Embryonic facial prominence (tissue), 1 donor: Measurements from ENCODE around the gene CDKL4.
"Not testable (repeated sequence)": the region's sequence is repeated elsewhere in the genome, so short reads cannot be mapped to it uniquely, and the experiment has no call there.

Experiments used
- DNase-seq: peaks from one replicate; pipeline ENCODE4 v3.0.0-alpha.2; 2016; ENCODE audit errors: extremely low spot score

The CDKL4 gene

GRCh38 chr2:39243469-39244123, at the start of gene CDKL4:
Gene CDKL4, minus strand, starts transcription at chr2:39243970.
- no peak for DNase-seq

DNA sequence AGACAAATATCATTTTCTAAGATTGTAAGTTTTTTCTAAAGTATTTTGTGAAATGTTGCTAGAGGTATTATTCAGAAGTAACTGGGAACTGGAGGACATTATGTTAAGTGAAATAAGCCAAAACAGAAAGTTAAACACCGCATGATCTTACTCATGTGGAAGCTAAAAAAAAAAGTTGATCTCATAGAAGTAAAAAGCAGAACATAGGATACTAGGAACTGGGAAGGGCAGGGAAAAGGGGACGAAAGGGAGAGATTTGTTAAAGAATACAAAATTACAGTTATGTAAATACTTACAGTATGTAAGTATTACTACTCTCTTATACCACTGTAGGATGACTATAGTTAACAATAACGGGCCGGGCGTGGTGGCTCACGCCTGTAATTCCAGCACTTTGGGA, 46.7 kb upstream of the CDKL4 start:
- DNase-seq = no peak

GRCh38 chr2:39289609-39290008, 45.8 kb upstream of the CDKL4 start:
- DNase-seq = no peak

DNA sequence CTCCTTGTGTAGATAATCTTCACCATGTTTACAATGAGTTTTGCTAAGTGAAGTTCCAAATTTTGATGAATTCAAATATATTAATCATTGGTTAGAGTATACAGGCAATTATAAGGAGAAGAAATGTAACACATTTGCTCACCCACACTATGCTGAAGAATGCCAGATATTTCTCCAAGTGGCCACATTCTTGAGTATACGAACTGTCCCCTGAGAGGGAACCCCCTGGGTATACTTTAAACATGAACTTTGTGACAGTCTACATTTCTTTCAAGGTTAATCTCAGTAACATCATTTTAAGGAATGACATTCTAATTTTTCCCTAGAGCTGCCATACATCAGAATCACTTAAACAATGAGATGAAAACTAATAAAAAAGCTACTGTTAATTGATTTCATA, 39.8 kb upstream of the CDKL4 start:
- no peak for DNase-seq

DNA sequence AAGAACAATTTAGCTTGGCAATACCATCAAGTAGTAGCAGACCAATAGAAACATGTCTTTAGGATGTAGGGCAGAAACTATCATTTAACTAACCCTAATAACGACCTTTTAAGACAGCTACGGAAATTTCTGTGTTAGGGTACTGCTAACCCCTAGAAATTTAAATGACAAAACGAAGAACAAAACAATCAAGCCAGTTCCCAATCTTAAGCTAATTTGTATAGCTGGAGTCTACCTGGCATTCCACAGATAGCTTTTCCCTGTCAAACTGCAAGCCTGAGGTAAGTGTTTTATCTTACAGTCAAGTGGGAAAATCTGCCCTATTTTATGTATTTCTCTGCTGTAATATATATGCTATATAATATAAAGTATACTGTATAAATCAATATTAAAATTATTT, 37.6 kb upstream of the CDKL4 start:
- no peak for DNase-seq

DNA sequence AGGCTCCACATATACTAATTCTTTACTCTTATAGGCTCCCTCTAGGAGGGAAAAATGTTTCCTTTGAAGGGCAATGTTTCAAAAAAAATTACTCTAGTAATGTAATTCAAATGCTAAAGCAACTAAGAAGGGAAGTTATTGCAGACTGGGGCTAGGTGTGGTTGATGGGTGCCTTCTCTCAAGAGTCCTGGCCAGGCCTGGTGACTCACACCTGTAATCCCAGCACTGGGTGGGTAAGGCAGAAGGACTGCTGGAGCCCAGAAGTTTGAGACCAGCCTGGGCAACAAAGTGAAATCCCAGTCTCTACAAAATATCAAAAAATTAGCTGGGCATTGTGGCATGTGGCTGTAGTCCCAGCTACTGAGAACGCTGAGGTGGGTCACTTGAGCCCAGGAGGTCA, 31.2 kb upstream of the CDKL4 start:
- DNase-seq = no peak

DNA sequence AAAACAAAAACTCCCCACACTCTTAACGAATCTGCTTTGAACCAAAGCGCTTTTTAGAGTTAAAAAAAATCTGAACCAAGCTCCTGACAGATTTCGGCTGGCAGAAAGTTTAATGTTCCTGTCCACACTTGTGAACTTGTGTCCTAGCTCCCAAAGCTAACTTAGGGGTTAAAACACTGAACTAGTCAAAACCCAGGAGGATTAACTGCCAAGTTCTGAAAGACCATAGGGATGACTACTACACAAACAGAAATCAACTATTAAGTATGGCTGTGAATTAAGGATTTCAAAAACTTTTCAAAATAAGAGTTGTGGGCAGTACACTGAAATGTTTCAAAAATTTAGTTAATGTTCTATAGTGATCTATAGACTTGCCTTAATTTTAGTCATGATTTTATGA, 26.2 kb upstream of the CDKL4 start:
- no peak for DNase-seq

GRCh38 chr2:39266916-39267434, 23.2 kb upstream of the CDKL4 start:
- no peak for DNase-seq

DNA sequence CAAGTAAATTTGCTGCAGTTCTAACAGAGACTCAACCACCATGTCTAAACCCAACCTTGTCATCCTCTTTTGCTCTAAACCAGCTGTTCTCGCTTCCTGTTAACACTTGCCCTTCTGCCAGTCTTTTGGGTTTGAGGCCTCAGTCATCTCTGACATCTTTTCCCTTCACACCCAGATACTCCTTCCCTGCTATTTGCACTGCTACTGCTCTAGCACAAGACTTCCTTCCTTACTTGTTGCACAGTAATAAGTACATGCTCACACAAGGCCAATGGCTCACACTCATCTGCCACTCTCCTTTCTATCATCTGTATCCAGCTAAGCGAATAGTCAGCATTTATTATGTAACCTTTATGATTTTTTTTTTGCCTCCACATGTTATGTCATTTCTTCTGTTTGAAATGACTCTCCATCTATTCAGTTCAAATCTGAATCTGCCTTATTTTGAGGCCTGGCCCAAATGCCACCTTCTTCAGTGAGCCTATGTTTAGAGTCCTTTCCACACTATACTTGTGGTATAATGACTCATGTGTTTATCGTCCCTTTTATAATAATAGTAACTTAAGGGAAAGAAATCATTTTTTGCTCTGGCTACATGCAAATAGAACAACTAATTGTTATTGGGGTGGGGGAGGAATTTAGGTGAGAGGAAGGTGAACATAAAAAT, 22.5 kb upstream of the CDKL4 start:
- no peak for DNase-seq

- no peak for DNase-seq
These were observed 21.5 kb upstream of the CDKL4 start for GRCh38 chr2:39265315-39265714.

DNA sequence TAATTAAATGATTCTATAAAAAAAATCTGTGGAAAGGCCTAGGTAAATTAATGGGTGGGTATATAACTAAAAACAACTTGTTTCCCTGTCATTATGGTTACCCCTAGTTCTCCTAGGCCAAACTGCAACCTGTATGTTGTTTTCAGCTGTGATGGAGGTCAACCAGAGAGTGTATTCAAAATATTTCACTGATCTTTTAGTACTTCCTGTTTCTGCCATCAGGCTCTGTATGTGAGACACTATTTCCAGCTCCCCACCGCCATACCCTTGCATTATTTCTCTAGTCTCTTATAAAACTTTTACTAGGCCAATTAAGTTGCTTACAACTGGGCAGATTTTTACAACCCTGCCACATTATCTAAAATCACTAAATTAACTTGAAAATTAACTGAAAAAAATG, 21.0 kb upstream of the CDKL4 start:
- DNase-seq = no peak

GRCh38 chr2:39260087-39260486, 16.3 kb upstream of the CDKL4 start:
- no peak for DNase-seq

DNA sequence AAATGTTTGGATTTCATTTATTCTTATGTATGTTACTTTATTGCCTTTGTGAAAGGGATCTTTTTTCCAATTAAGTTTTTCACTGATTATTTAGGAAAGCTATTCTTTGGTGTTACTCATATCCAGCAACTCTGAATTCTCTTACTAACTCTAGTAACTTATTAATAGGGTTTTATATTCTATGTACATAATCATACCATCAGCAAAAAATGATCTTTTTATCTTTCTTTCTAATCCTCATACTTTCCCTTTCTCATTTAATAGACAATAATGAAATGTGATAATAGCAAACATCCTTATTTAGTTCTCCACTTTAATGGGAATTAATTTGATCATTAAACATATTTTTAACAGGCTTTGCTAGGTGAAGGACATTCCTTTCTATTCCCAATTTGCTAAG, 12.3 kb upstream of the CDKL4 start:
- DNase-seq = no peak

DNA sequence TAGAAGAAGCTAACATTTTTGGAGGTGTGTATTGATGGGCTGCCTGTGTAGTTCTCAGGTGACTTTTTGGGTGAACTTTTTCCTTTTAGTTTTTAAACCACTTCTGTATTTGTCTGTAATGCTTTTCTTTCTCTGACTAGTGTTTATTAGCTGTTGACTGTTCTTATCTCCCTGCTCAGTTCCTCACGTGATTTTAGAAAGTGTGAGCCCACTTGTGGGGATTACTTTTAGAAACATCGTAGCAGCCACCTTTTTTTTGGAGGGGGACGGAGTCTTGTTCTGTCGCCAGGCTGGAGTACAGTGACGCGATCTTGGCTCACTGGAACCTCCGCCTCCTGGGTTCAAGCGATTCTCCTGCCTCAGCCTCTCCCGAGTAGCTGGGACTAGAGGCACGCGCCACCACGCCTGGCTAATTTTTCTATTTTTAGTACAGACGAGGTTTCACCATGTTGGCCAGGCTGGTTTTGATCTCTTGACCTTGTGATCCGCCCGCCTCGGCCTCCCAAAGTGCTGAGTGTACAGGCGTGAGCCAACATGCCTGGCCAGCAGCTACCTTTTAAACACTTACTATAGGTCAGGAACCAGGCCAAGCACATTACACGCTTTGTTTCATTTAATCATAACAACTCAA, 9.2 kb upstream of the CDKL4 start:
- DNase-seq = no peak

GRCh38 chr2:39247512-39248043, 3.8 kb upstream of the CDKL4 start:
- DNase-seq = no peak

DNA sequence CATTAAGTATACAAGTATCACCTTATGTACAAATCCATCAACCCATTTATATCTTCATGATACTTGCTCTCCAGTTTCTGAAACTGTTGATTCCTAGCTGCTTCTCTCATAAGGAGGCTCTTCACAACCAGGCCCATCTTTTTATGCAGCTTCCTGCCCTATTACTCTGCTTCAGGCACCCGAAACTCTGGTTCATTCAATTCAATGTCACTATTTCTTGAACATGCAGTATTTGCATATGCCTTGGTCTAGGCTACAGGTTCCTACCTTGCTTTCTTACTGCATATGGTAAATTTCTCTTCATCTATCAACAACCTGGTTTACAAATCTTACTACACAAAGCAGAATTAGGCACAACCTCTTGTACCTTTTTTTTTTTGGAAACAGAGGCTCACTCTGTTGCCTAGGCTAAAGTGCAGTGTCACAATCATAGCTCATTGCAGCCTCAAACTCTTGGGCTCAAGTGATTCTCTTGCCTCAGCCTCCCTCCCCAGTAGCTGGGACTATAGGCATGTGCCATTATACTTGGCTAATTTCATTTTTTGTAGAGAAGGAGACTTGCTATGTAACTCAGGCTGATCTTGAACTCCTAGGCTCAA, 2.7 kb upstream of the CDKL4 start:
- no peak for DNase-seq

GRCh38 chr2:39244963-39245625, 1.3 kb upstream of the CDKL4 start:
- DNase-seq = not testable (repeated sequence)

DNA sequence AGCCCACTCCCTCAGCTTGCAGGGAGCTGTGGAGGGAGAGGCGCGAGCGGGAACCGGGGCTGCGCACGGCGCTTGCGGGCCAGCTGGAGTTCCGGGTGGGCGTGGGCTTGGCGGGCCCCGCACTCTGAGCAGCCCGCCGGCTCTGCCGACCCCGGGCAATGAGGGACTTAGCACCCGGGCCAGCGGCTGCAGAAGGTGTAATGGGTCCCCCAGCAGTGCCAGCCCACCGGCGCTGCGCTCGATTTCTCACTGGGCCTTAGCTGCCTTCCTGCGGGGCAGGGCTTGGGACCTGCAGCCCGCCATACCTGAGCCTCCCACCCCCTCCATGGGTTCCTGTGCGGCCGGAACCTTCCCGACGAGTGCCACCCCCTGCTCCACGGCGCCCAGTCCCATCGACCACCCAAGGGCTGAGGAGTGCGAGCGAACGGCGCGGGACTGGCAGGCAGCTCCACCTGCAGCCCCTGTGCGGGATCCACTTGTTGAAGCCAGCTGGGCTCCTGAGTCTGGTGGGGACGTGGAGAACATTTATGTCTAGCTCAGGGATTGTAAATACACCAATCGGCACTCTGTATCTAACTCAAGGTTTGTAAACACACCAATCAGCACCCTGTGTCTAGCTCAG, 582 bp upstream of the CDKL4 start:
- DNase-seq = not testable (repeated sequence)

DNA sequence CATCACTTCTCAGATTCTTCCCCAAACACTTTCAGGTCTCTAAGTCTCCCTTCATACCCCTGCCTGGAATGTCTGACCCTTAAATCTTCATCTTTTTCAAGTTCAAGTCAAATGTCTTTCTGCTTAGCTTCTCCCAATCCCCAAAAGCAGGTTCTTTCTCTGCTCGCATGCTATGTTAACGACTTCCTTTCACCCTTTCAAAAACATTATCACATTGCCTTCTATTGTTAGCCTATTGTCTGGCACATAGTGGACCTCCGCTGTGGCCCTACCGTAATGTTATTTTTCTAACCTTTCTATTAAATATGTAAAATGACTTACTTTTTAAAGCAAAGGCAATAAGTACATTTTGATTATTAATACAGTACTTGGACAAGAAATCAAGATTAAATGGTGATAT, 2.2 kb downstream of the CDKL4 start:
- DNase-seq = no peak

GRCh38 chr2:39240758-39241157, 3.0 kb downstream of the CDKL4 start:
- no peak for DNase-seq

DNA sequence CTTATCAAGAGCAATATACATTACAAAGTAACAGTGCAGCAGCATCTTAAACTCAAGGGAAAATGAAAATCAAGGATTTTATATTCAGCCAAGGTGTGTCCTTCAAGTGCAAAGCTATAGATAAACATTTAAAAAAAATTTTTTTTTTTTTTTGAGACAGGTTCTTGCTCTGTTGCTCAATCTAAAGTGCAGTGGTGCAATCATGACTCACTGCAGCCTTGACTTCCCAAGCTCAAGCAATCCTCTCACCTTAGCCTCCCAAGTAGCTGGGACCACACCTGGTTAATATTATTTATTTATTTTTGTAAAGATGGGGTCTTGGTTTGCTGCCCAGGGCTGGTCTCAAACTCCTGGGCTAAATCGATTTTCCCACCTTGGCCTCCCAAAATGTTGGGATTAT, 9.0 kb downstream of the CDKL4 start:
- no peak for DNase-seq
